Frontal cortex (tissue), 4 donors: ENCODE results near the gene TSFM. TPM values are rescaled to one million over a fixed set of nuclear protein-coding genes. Genes with fewer than 3 reads are reported as not detected.
A peak's percentile ranks its signal among the peaks of the same experiment; 100 is the strongest.

Experiments used
- DNase-seq, 2 donors: peaks; one replicate each; pipeline ENCODE4 v3.0.0; 2012; ENCODE audit warnings: low spot score in 2 of 2
- FAIRE-seq: peaks from 2 replicates; lab custom pipeline; 2012; peaks lifted over from hg19 to GRCh38; lab: Jason Lieb, UNC
- total RNA-seq: library from RNA; depleted of rRNA; stranded (reverse); fragments of >200 nt; gene quantifications from one replicate; pipeline ENCODE4 v1.2.3, GENCODE V29; 2014
- donor health status: control.
- donor health status: control.
- donor health status: control.

The TSFM gene
- total RNA-seq, 1 donor from 2014 or later, result 30.2 TPM

GRCh38 chr12:57744777-57745484 lies 37.7 kb upstream of the TSFM start, which contains the start of gene TSPAN31:
TSPAN31 (plus strand) TSS chr12:57745039; CDS start chr12:57745155, 116 bp downstream.
- DNase-seq (peak; percentile 89 to 94), FAIRE-seq (no peak)

GRCh38 chr12:57745485-57745881 lies 37.1 kb upstream of the TSFM start:
- DNase-seq, result no peak
- FAIRE-seq, result no peak

GRCh38 chr12:57746025-57746424 lies 36.6 kb upstream of the TSFM start:
- DNase-seq, result no peak
- no peak for FAIRE-seq

- DNase-seq (no peak), FAIRE-seq (no peak)
These were observed 33.5 kb upstream of the TSFM start for GRCh38 chr12:57749061-57749460.

- DNase-seq (no peak), FAIRE-seq (no peak)
These were observed 31.8 kb upstream of the TSFM start for GRCh38 chr12:57750561-57751431.

GRCh38 chr12:57751432-57751787 lies 31.2 kb upstream of the TSFM start:
- no peak for FAIRE-seq
- no peak for DNase-seq

GRCh38 chr12:57751788-57752667 lies 30.6 kb upstream of the TSFM start, which contains the start of gene CDK4:
CDK4 (minus strand) TSS chr12:57752310; CDS start chr12:57751717, 593 bp downstream.
- FAIRE-seq (no peak), DNase-seq (peak; percentile 98 to 99)

GRCh38 chr12:57752668-57753000 lies 30.0 kb upstream of the TSFM start:
- DNase-seq (no peak), FAIRE-seq (no peak)

- FAIRE-seq (no peak), DNase-seq (no peak)
These were observed 28.7 kb upstream of the TSFM start for GRCh38 chr12:57753756-57754337.

- no peak for FAIRE-seq
These were observed 28.0 kb upstream of the TSFM start, which contains the start of gene MARCHF9 for GRCh38 chr12:57754411-57755193. MARCHF9 (plus strand) TSS chr12:57755103; CDS start chr12:57755529, 426 bp downstream.

GRCh38 chr12:57755194-57755453 lies 27.5 kb upstream of the TSFM start:
- peak in 1 of 2 donors; percentile 54 for DNase-seq
- FAIRE-seq, result no peak

More at GRCh38 chr12:57754411-57755193, 28.0 kb upstream of the TSFM start, which contains the start of gene MARCHF9:
- DNase-seq, result peak; percentile 74 to 80

GRCh38 chr12:57755454-57756372 lies 26.9 kb upstream of the TSFM start:
- DNase-seq (peak in 1 of 2 donors; percentile 75), FAIRE-seq (no peak)

- DNase-seq, result no peak
- FAIRE-seq, result no peak
These were observed 25.9 kb upstream of the TSFM start for GRCh38 chr12:57756406-57757341.

GRCh38 chr12:57757771-57758170 lies 24.8 kb upstream of the TSFM start:
- FAIRE-seq, result no peak

GRCh38 chr12:57758552-57759359 lies 23.8 kb upstream of the TSFM start:
- DNase-seq (no peak), FAIRE-seq (no peak)

More at GRCh38 chr12:57757771-57758170, 24.8 kb upstream of the TSFM start:
- DNase-seq, result no peak

GRCh38 chr12:57759360-57759980 lies 23.1 kb upstream of the TSFM start:
- FAIRE-seq (no peak), DNase-seq (peak in 1 of 2 donors; percentile 17)
